GM19023 (cell line): Measurements from ENCODE around the gene CUX1.
"Not testable (repeated sequence)": the region's sequence is repeated elsewhere in the genome, so short reads cannot be mapped to it uniquely, and the experiment has no call there.

Source experiments
- ATAC-seq: cut with Tn5 transposase; IDR thresholded peaks from one replicate; pipeline ENCODE4 v1.9.1; 2021; ENCODE audit warnings: mild to moderate bottlenecking, moderate library complexity; ENCODE audit not compliant: unreplicated experiment

The CUX1 gene

DNA sequence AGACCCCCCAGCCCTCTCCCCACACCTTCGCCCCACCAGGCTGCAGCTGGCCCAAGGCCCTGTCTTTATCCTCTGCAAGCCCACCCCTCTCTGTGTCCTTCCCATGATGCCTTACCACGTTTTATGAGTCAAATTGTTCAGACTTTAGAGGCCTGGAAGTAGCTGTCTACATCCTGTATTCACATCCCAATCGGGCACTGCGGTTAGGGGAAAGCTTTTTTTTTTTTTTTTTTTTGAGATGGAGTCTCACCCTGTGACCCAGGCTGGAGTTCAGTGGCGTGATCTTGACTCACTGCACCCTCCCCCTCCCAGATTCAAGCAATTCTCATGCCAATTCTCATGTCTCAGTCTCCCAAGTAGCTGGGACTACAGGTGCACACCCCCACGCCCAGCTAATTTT, 347.7 kb downstream of the CUX1 start:
- ATAC-seq: no peak

DNA sequence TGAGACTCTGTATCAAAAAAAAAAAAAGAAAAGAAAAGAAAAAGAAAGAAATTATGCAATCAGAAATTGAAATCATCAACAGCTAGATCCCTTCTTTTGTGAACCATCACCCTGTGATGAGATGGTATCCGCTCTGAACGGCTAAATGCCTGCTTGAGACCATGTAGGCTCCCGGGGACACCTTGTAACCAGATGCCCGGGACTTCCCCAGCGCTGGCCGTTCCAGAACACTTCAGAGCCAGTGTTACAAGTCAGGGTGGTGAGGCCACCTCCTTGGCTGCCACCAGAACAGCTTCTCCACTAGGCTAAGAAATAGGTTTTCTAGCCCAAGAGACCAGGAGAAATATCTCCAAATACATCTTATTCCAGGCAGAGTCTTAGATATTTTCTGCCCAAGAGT, 349.8 kb downstream of the CUX1 start:
- ATAC-seq: no peak

- no peak for ATAC-seq
Observed at GRCh38 chr7:102169651-102170392, 352.4 kb downstream of the CUX1 start.

DNA sequence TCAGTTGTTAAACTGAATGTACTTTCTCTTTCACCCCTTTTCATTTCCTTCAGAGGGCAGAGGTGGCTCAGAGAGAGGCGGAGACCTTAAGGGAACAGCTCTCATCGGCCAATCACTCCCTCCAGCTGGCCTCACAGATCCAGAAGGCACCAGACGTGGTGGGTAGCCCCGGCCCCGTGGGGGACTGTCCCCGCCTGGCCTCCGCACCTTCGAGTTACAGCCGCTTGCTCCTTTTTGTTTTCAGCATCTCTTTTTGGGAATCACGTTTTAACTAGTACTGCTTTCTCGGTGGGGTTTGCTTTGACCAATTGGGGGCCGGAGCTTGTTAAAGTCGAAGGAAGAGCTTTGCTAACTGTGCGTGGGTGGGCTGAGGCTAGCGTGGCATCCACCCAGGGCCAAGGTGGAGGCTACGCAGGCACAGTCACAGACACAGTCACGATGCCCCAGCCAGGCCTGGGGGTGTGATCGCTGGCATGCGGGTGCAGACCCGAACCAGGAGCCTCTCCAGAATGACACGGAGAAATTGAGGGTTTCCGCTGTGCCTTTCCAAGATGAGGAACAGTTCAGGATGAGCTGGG, 353.1 kb downstream of the CUX1 start:
- no peak for ATAC-seq

DNA sequence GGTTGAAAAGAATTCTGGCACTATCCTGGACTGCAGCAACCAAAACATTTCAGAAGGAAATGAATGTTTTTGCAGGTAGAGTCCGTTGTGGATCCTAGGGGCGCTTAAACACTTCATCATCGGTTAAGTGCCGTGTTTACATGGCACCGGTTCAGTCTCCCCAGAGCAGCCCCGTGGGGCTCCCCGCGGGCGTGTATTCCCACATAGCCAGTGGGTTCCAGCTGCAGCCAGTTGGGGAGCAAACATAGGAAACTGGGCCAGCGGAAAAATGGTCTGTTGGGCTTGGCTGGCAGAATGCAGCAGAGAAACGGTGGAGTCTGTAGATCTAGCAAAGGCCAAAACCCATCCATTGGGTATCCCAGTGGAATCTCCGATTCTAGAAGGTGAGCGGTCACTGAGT, 356.2 kb downstream of the CUX1 start:
- ATAC-seq: no peak

DNA sequence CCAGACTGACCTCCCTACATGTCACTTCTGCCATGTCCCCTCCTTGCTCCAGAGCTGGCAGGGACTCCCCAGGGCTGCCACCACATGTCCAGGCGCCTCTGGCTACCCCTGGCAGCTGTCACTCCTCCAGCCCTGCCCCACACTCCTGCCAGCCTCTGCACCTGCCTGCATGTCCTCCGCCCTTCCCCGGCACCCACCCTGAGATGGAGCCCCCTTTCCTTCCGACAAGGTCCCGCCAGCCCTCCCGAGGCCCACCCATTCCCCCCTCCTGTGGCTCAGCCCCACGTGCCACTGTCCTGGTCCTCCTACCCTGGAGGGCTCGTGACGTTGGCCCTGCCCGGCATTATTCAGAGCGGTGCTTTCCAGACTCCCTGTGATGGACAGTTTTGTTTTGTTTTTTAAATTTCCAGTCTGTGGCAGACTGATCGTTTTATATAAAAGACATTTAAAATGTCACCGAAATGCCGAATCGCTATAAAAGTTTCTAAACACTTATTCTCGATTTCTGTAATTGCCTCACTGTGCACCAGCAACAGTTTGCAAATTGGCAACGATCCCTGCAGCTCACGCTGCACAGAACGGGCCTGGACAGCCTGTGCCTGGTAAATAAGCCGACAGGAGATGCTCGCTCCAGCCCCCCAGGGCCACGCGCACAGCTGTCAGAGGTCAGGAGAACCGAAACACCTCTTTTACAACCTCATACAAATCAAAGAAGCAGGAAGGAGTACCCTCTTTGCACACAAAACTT, 358.2 kb downstream of the CUX1 start:
- ATAC-seq: no peak

DNA sequence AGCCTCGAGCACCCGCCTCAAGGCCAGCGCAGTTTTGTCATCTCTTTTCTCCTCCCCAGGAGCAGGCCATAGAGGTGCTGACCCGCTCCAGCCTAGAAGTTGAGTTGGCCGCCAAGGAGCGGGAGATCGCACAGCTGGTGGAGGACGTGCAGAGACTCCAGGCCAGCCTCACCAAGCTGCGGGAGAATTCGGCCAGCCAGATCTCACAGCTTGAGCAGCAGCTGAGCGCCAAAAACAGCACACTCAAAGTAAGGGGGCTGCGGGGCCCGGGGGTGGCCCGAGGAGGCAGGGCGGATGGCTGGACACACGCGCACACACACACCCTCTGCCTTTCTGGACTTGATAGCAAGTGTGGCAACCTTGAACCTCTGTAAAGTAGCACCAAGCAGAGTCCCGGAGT, 361.0 kb downstream of the CUX1 start:
- no peak for ATAC-seq

DNA sequence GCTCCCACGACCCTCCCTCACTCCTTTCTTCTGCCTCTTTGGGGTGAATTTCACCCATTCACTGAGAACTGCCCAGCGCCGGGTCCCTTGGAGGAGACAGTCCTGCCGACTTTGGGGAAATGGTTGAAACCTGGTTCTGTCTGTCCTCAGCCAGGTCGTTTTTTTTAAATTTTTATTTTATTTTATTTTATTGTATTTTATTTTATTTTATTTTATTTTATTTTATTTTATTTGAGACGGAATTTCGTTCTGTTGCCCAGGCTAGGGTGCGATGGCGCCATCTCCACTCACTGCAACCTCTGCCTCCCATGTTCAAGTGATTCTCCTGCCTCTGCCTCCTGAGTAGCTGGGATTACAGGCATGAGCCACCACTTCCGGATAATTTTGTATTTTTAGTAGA, 363.3 kb downstream of the CUX1 start:
- no peak for ATAC-seq

- no peak for ATAC-seq
Observed at GRCh38 chr7:102181517-102181916, 364.1 kb downstream of the CUX1 start.

GRCh38 chr7:102182016-102182415, 364.6 kb downstream of the CUX1 start:
- ATAC-seq: no peak

GRCh38 chr7:102183848-102184247, 366.4 kb downstream of the CUX1 start:
- ATAC-seq: not testable (repeated sequence)

- no peak for ATAC-seq
Observed at GRCh38 chr7:102184303-102184702, 366.9 kb downstream of the CUX1 start.

GRCh38 chr7:102185796-102186195, 368.4 kb downstream of the CUX1 start:
- ATAC-seq: no peak

DNA sequence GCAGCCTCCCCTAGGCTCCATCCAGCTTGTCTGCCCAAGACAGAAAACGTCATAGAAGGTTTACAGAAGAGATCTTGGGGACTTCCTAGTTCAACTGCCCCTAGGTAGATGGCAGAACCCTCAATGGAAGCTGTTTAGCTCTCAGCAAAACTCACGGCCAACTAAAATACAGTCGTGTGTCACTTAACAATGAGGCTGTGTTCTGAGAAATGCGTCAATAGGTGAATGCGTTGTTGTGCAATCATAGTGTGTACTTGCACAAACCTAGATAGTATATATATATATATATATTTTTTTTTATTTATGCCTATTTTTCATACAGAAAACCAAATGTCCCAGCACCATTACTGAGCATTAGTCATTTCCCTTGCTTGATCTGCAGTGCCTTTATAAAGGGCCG, 368.9 kb downstream of the CUX1 start:
- no peak for ATAC-seq

GRCh38 chr7:102188746-102189145, 371.3 kb downstream of the CUX1 start:
- ATAC-seq: no peak

GRCh38 chr7:102189756-102190155, 372.3 kb downstream of the CUX1 start:
- no peak for ATAC-seq

DNA sequence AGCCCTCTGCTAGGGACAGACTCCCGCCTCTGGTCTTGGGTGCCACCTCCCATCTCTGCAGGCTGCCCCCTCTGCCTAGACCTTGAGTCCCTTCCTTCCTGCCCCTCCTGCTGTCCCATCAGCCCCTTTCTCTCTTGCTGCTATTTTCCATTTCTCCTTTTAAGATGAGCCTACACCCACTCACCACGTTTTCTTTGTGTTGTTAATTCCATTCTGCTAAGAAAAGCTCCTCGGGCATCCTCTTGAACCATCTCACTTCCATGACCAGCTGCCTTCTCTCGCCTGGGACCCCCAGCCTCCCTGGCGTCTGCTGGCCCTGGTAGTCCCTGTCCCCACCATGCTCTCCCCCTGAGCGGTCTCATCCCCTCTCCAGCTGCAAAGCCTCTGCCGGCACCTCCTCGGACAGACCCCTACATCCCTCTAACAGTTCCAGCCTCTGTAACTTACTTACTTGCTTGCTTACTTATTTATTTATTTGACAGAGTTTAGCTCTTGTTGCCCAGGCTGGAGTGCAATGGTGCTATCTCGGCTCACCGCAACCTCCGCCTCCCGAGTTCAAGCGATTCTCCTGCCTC, 373.4 kb downstream of the CUX1 start:
- ATAC-seq: no peak

DNA sequence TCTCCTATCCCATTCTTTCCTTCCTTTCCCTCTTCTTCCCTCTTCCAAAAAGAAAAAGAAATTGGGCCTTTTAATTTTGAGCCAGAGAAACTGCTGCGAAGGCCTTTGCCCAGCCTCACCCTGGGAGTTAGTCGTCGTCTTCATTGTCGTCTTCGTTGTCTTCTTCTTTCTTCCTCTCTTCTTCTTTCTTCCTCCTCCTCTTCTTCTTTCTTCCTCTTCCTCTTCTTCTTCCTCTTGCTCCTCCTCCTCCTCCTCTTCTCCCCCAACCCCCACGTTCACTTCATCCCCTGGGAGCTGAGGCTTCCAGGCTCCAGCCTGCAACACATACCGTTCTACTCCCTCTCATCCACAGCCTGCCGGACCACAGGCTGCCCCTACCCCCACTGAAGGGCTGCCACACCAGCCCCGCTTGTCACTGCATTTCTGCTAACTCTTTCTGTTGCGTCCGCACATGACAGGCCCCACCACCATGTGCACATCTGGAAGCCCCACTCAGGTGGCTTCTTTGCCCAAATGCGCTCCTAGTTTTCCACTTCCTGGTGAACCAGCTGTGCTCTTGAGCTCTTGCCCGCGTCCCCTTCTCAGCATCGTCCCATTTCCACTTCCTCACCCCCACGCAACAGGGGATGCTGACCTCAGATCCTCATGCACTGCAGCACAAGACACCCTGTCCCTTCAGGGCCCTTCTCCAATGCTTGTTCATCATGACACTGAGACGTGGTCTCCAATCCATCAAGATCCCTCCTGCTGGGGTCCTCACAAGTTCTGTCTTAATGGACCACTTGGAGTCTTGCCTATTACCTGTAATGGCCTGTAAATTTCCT, 374.3 kb downstream of the CUX1 start:
- no peak for ATAC-seq

- ATAC-seq: no peak
Observed at GRCh38 chr7:102192790-102193189, 375.4 kb downstream of the CUX1 start.

DNA sequence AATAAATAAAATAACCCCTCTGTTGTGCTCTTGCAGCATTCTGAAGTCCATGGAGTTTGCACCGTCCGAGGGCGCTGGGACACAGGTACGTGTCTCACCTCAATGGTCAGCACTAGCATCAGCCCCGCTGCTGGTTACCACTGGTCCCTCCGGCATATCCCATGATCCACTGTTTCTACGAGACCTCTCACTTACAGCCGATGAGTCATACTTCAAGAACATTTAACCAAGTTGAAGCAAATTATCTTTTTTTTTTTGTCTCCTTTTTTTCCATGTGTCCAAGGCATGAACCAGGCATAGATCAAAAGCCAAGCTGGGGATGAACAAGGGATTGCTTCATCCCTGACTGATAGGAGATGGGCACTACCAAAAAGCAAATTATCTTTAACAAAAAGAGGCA, 376.4 kb downstream of the CUX1 start:
- ATAC-seq: no peak

GRCh38 chr7:102195361-102195760, 377.9 kb downstream of the CUX1 start:
- no peak for ATAC-seq
